Keratinocyte (primary cell): Measurements from ENCODE around the gene NFATC4. TPM values are rescaled to one million over a fixed set of nuclear protein-coding genes. Genes with fewer than 3 reads are reported as not detected.

Experiments used
- DNase-seq: peaks from one replicate; pipeline ENCODE4 v3.0.0-alpha.2; 2011; ENCODE audit warnings: low read depth, missing footprints, low spot score
- FAIRE-seq: peaks from 2 replicates; lab custom pipeline; 2011; peaks lifted over from hg19 to GRCh38; lab: Jason Lieb, UNC
- H2AFZ ChIP-seq: 2 replicates; pipeline ENCODE4 v1.6.0; 2012; ENCODE audit warnings: low read length, control low read depth, inconsistent platforms; ENCODE audit not compliant: control insufficient read depth
- H3K27ac ChIP-seq: 2 replicates; pipeline ENCODE4 v1.5.1; 2011; ENCODE audit warnings: low read length; ENCODE audit not compliant: control insufficient read depth, insufficient read depth
- H3K27me3 ChIP-seq: 3 replicates; pipeline ENCODE4 v1.6.0; 2011; ENCODE audit warnings: low read length; ENCODE audit not compliant: control insufficient read depth, insufficient read depth; ENCODE audit errors: extremely low read depth
- H3K36me3 ChIP-seq, 2 experiments: 2 replicates in 1 of 2; 3 replicates in 1 of 2; pipeline ENCODE4 v1.5.1; 2011; ENCODE audit warnings: low read length in 2 of 2, mild to moderate bottlenecking in 1 of 2; ENCODE audit not compliant: control insufficient read depth in 2 of 2, insufficient read depth in 2 of 2; ENCODE audit errors: extremely low read depth in 1 of 2
- H3K4me1 ChIP-seq: 3 replicates; pipeline ENCODE4 v1.5.1; 2011; ENCODE audit warnings: low read length; ENCODE audit not compliant: control insufficient read depth, insufficient read depth; ENCODE audit errors: extremely low read depth
- H3K4me2 ChIP-seq: 3 replicates; pipeline ENCODE4 v1.6.0; 2011; ENCODE audit warnings: low read depth, low read length; ENCODE audit not compliant: control insufficient read depth, insufficient read depth; ENCODE audit errors: extremely low read depth
- H3K4me3 ChIP-seq, 3 experiments: fragments of 200-600 bp in 1 of 3; sonication (generic) in 1 of 3; 2 replicates in 2 of 3; 3 replicates in 1 of 3; pipeline ENCODE4 v1.5.1; 2011 to 2016; ENCODE audit warnings: low read length in 3 of 3, mild to moderate bottlenecking in 3 of 3, control low read depth in 2 of 3, inconsistent platforms in 1 of 3, low read depth in 1 of 3, mixed read lengths in 1 of 3, mixed run types in 1 of 3, moderate library complexity in 1 of 3; ENCODE audit not compliant: control insufficient read depth in 2 of 3, insufficient read depth in 2 of 3; ENCODE audit errors: extremely low read depth in 1 of 3
- H3K79me2 ChIP-seq: 2 replicates; pipeline ENCODE4 v1.6.0; 2012; ENCODE audit warnings: low read length; ENCODE audit not compliant: control insufficient read depth, insufficient read depth
- H3K9ac ChIP-seq: 3 replicates; pipeline ENCODE4 v1.6.0; 2011; ENCODE audit warnings: low read length; ENCODE audit not compliant: control insufficient read depth, insufficient read depth; ENCODE audit errors: extremely low read depth
- H3K9me1 ChIP-seq: 3 replicates; pipeline ENCODE4 v1.6.0; 2011; ENCODE audit warnings: low read length; ENCODE audit not compliant: control insufficient read depth, insufficient read depth; ENCODE audit errors: extremely low read depth
- H3K9me3 ChIP-seq: 2 replicates; pipeline ENCODE4 v1.5.1; 2012; ENCODE audit warnings: low read depth, low read length; ENCODE audit not compliant: control insufficient read depth
- H4K20me1 ChIP-seq: 3 replicates; pipeline ENCODE4 v1.6.0; 2011; ENCODE audit warnings: low read length; ENCODE audit not compliant: control insufficient read depth, insufficient read depth; ENCODE audit errors: extremely low read depth
- CTCF ChIP-seq, 3 experiments: IDR thresholded peaks in 1 of 3; conservative IDR thresholded peaks in 1 of 3; optimal IDR thresholded peaks in 1 of 3; 2 replicates in 2 of 3; 3 replicates in 1 of 3; pipeline versions ENCODE3 to v1.5.1; 2011; ENCODE audit warnings: low read length in 3 of 3, mild to moderate bottlenecking in 3 of 3, moderate library complexity in 2 of 3, control low read depth in 1 of 3, inconsistent platforms in 1 of 3; ENCODE audit not compliant: insufficient read depth in 2 of 3; ENCODE audit errors: extremely low read depth in 1 of 3
- EZH2 ChIP-seq: IDR thresholded peaks from one replicate; pipeline ENCODE4 v1.6.1; 2012; ENCODE audit warnings: inconsistent platforms, mild to moderate bottlenecking, low read length, moderate library complexity
- dilution Hi-C: fragments of 300-500 bp; cut with MboI; formaldehyde crosslinking; loops from one replicate; pipeline ENCODE4 v1.7.0; 2020; ENCODE audit warnings: low sequenced_read_pairs; ENCODE audit not compliant: extremely low pct_ligation_motif_present
- polyA plus RNA-seq, 5 experiments: library from polyadenylated mRNA; depleted of rRNA in 3 of 5; stranded (reverse) in 3 of 5; stranded (forward) in 1 of 5; unstranded in 1 of 5; fragments of >200 nt; gene quantifications; 1 replicate in 1 of 5; 2 replicates in 3 of 5; 3 replicates in 1 of 5; pipeline versions ENCODE4 v1.2.1 to v1.2.3, GENCODE V29; 2011 to 2012; ENCODE audit warnings: missing spikeins in 2 of 5, low read depth in 1 of 5, low replicate concordance in 1 of 5

Gene NFATC4
- polyA plus RNA-seq, 1 donor (not counting 4 experiments of a cell fraction or from before 2014, with no cell fraction given): 0.92 TPM

GRCh38 chr14:24397639-24398292, 29.8 kb downstream of the NFATC4 start:
- FAIRE-seq (peak; percentile 69), DNase-seq (no peak)
- peak overlapping the region; percentile 49 for H2AFZ ChIP-seq
- no peaks in the 10 kb centered on the region for H3K9me3 ChIP-seq
- H3K4me3 ChIP-seq: no peak overlapping the region
- no peaks in the 10 kb centered on the region for H3K9me1 ChIP-seq
- H3K36me3 ChIP-seq: no peaks in the 10 kb centered on the region
- no peak overlapping the region for H3K4me2 ChIP-seq
- H3K27me3 ChIP-seq: no peaks in the 10 kb centered on the region
- no peak overlapping the region for H3K9ac ChIP-seq
- H3K79me2 ChIP-seq: no peaks in the 10 kb centered on the region
- dilution Hi-C loops: no loop called here
- TF ChIP-seq EZH2 (no peak), CTCF (optimal IDR thresholded peaks at IDR 0.05 in 1 of 3, IDR thresholded peaks at IDR 0.05 in 1 of 3, conservative IDR thresholded peaks at IDR 0.05 in 1 of 3; ENCODE audit: extremely low read depth in 1 of 3, insufficient read depth in 2 of 3, low read length in 3 of 3) (no peak)
- no peaks in the 10 kb centered on the region for H4K20me1 ChIP-seq
- H3K4me1 ChIP-seq: peaks cover 39% of the 10 kb centered on the region
- H3K27ac ChIP-seq: no peak overlapping the region

- H3K4me2 ChIP-seq: no peak overlapping the region
- H3K27ac ChIP-seq: no peak overlapping the region
- TF ChIP-seq EZH2 (no peak), CTCF (optimal IDR thresholded peaks at IDR 0.05 in 1 of 3, IDR thresholded peaks at IDR 0.05 in 1 of 3, conservative IDR thresholded peaks at IDR 0.05 in 1 of 3; ENCODE audit: extremely low read depth in 1 of 3, insufficient read depth in 2 of 3, low read length in 3 of 3) (no peak)
- no peaks in the 10 kb centered on the region for H3K27me3 ChIP-seq
- no peak for DNase-seq
- no peaks in the 10 kb centered on the region for H3K79me2 ChIP-seq
- no peaks in the 10 kb centered on the region for H4K20me1 ChIP-seq
- FAIRE-seq: no peak
- H3K9me1 ChIP-seq: no peaks in the 10 kb centered on the region
- no peaks in the 10 kb centered on the region for H3K9me3 ChIP-seq
- H3K4me3 ChIP-seq: no peak overlapping the region
- dilution Hi-C loops: no loop called here
- no peaks in the 10 kb centered on the region for H3K36me3 ChIP-seq
- H2AFZ ChIP-seq: no peak overlapping the region
- no peak overlapping the region for H3K9ac ChIP-seq
- peaks cover 40% of the 10 kb centered on the region for H3K4me1 ChIP-seq
Observed at GRCh38 chr14:24398293-24398652, 30.3 kb downstream of the NFATC4 start.
